IMR-90 (cell line): ENCODE measurements around the gene DACH1. TPM values are rescaled to one million over a fixed set of nuclear protein-coding genes. Genes with fewer than 3 reads are reported as not detected.

Experiments used
- ATAC-seq: fragments of 200-7000 bp; cut with Tn5 transposase; 2 replicates; pipeline ENCODE4 v1.9.1; 2020; ENCODE audit warnings: low read depth, mild to moderate bottlenecking, moderate library complexity
- BruUV-seq: library from RNA; stranded (reverse); fragments of 400-500 nt; replicated peaks from 2 replicates; lab custom pipeline; 2021; lab: Mats Ljungman, UMichigan
- CTCF ChIA-PET: fragments of 300-600 bp; formaldehyde crosslinking; extraction: SDS; loops from one replicate; lab custom pipeline; 2021; ENCODE audit warnings: antibody characterized with exemption; lab: Yijun Ruan, JAX
- POLR2A ChIA-PET: fragments of 300-600 bp; sonication (Branson Sonifier 250); formaldehyde crosslinking; loops from one replicate; lab custom pipeline; 2022; ENCODE audit warnings: antibody characterized with exemption; ENCODE audit not compliant: unreplicated experiment; lab: Charles Lee
- DNase-seq: peaks from one replicate; pipeline ENCODE4 v3.0.0; 2013
- H2AFZ ChIP-seq: replicated peaks from 2 replicates; pipeline ENCODE3; 2013; ENCODE audit warnings: low read length, mild to moderate bottlenecking; ENCODE audit not compliant: poor library complexity
- H2AK5ac ChIP-seq: 2 replicates; pipeline ENCODE4 v1.6.1; 2013; ENCODE audit warnings: low read depth, low read length, inconsistent platforms
- H2AK9ac ChIP-seq: replicated peaks from 2 replicates; pipeline ENCODE3; 2013; ENCODE audit warnings: mild to moderate bottlenecking, low read depth, low read length, moderate library complexity; ENCODE audit not compliant: poor library complexity
- H2BK120ac ChIP-seq: 2 replicates; pipeline ENCODE4 v1.6.1; 2013; ENCODE audit warnings: low read depth, low read length, inconsistent platforms
- H2BK15ac ChIP-seq: 3 replicates; pipeline ENCODE4 v1.6.1; 2013; ENCODE audit warnings: low read depth, low read length, inconsistent platforms
- H2BK20ac ChIP-seq: 2 replicates; pipeline ENCODE4 v1.6.1; 2013; ENCODE audit warnings: low read depth, mild to moderate bottlenecking, inconsistent platforms, low read length, moderate library complexity
- H2BK5ac ChIP-seq: 2 replicates; pipeline ENCODE4 v1.6.1; 2013; ENCODE audit warnings: mild to moderate bottlenecking, low read depth, low read length, inconsistent platforms; ENCODE audit not compliant: poor library complexity, severe bottlenecking
- H3K14ac ChIP-seq: replicated peaks from 2 replicates; pipeline ENCODE4 v1.6.1; 2013; ENCODE audit warnings: low read depth, low read length, inconsistent platforms
- H3K18ac ChIP-seq: 2 replicates; pipeline ENCODE4 v1.6.1; 2013; ENCODE audit warnings: low read depth, low read length, control low read depth
- H3K23ac ChIP-seq: 2 replicates; pipeline ENCODE4 v1.6.1; 2013; ENCODE audit warnings: low read depth, low read length, inconsistent platforms
- H3K27ac ChIP-seq: 2 replicates; pipeline ENCODE4 v1.5.1; 2013; ENCODE audit warnings: mild to moderate bottlenecking, control low read depth, low read length; ENCODE audit not compliant: insufficient read depth
- H3K27me3 ChIP-seq: 2 replicates; pipeline ENCODE4 v1.6.1; 2013; ENCODE audit warnings: low read length; ENCODE audit not compliant: control insufficient read depth, insufficient read depth
- H3K36me3 ChIP-seq: 2 replicates; pipeline ENCODE4 v1.6.1; 2013; ENCODE audit warnings: low read length, mixed read lengths; ENCODE audit not compliant: control insufficient read depth, insufficient read depth
- H3K4ac ChIP-seq: 2 replicates; pipeline ENCODE4 v1.6.1; 2013; ENCODE audit warnings: low read depth, low read length, inconsistent platforms
- H3K4me1 ChIP-seq: 2 replicates; pipeline ENCODE4 v1.6.1; 2013; ENCODE audit warnings: low read length, mixed read lengths; ENCODE audit not compliant: control insufficient read depth, insufficient read depth
- H3K4me2 ChIP-seq: 2 replicates; pipeline ENCODE4 v1.6.1; 2013; ENCODE audit warnings: low read depth, mild to moderate bottlenecking, control low read depth, low read length, moderate library complexity
- H3K4me3 ChIP-seq: 2 replicates; pipeline ENCODE4 v1.5.1; 2013; ENCODE audit warnings: low read depth, mild to moderate bottlenecking, control low read depth, low read length, moderate library complexity; ENCODE audit not compliant: insufficient read depth
- H3K56ac ChIP-seq: 2 replicates; pipeline ENCODE4 v1.6.1; 2013; ENCODE audit warnings: low read length, inconsistent platforms; ENCODE audit not compliant: insufficient read depth; ENCODE audit errors: extremely low read depth
- H3K79me1 ChIP-seq, 2 experiments: 2 replicates each; pipeline ENCODE4 v1.6.1; 2013; ENCODE audit warnings: low read length in 2 of 2, inconsistent platforms in 1 of 2, low read depth in 1 of 2
- H3K9ac ChIP-seq: 2 replicates; pipeline ENCODE4 v1.6.1; 2013; ENCODE audit warnings: low read depth, low read length, control low read depth
- H3K9me1 ChIP-seq: 2 replicates; pipeline ENCODE4 v1.6.1; 2013; ENCODE audit warnings: low read length, inconsistent platforms; ENCODE audit not compliant: insufficient read depth
- H3K9me3 ChIP-seq: 2 replicates; pipeline ENCODE4 v1.6.1; 2013; ENCODE audit warnings: low read length; ENCODE audit not compliant: control insufficient read depth, insufficient read depth
- H4K20me1 ChIP-seq: 2 replicates; pipeline ENCODE4 v1.6.1; 2013; ENCODE audit warnings: low read length, inconsistent platforms; ENCODE audit not compliant: insufficient read depth
- H4K5ac ChIP-seq: 2 replicates; pipeline ENCODE4 v1.6.1; 2013; ENCODE audit warnings: mild to moderate bottlenecking, low read depth, low read length, control low read depth
- H4K8ac ChIP-seq, 2 experiments: 2 replicates each; pipeline ENCODE4 v1.6.1; 2013; ENCODE audit warnings: low read depth in 2 of 2, low read length in 2 of 2, control low read depth in 1 of 2, inconsistent platforms in 1 of 2
- H4K91ac ChIP-seq: 2 replicates; pipeline ENCODE4 v1.6.1; 2013; ENCODE audit warnings: low read depth, low read length, inconsistent platforms; ENCODE audit not compliant: insufficient read depth
- BHLHE40 ChIP-seq: fragments of 150-350 bp; IDR thresholded peaks from 2 replicates; pipeline ENCODE4 v1.6.1; 2016; ENCODE audit warnings: mild to moderate bottlenecking, low read depth, low read length
- CEBPB ChIP-seq: IDR thresholded peaks from 2 replicates; pipeline ENCODE4 v1.6.1; 2012; ENCODE audit warnings: low read depth, low read length, improper control_type of control experiment
- CHD1 ChIP-seq: IDR thresholded peaks from 2 replicates; pipeline ENCODE4 v1.6.1; 2012; ENCODE audit warnings: low read depth, low read length, improper control_type of control experiment
- ELK1 ChIP-seq: fragments of 150-350 bp; IDR thresholded peaks from 2 replicates; pipeline ENCODE4 v1.6.1; 2016; ENCODE audit warnings: low read depth, mild to moderate bottlenecking, low read length, moderate library complexity, borderline replicate concordance
- FOS ChIP-seq: fragments of 150-350 bp; IDR thresholded peaks from 2 replicates; pipeline ENCODE4 v1.6.1; 2016; ENCODE audit warnings: low read depth, low read length
- MAFK ChIP-seq: IDR thresholded peaks from 2 replicates; pipeline ENCODE4 v1.6.1; 2012; ENCODE audit warnings: low read depth, low read length, improper control_type of control experiment
- MAZ ChIP-seq: IDR thresholded peaks from 2 replicates; pipeline ENCODE4 v1.6.1; 2012; ENCODE audit warnings: low read depth, mild to moderate bottlenecking, low read length, improper control_type of control experiment, moderate library complexity, borderline replicate concordance
- MXI1 ChIP-seq: IDR thresholded peaks from 2 replicates; pipeline ENCODE4 v1.6.1; 2012; ENCODE audit warnings: low read depth, mild to moderate bottlenecking, low read length, moderate library complexity, borderline replicate concordance
- NFE2L2 ChIP-seq: fragments of 150-350 bp; IDR thresholded peaks from 2 replicates; pipeline ENCODE4 v1.6.1; 2016; ENCODE audit warnings: low read depth, mild to moderate bottlenecking, low read length
- POLR2A ChIP-seq: IDR thresholded peaks from 2 replicates; pipeline ENCODE4 v1.6.1; 2012; ENCODE audit warnings: mild to moderate bottlenecking, low read depth, low read length
- RAD21 ChIP-seq: IDR thresholded peaks from 2 replicates; pipeline ENCODE4 v1.6.1; 2012; ENCODE audit warnings: low read length, improper control_type of control experiment
- RCOR1 ChIP-seq: IDR thresholded peaks from 2 replicates; pipeline ENCODE4 v1.6.1; 2012; ENCODE audit warnings: mild to moderate bottlenecking, low read length, improper control_type of control experiment; ENCODE audit not compliant: insufficient replicate concordance
- RFX5 ChIP-seq: IDR thresholded peaks from 2 replicates; pipeline ENCODE4 v1.8.0; 2012; ENCODE audit warnings: low read depth, mild to moderate bottlenecking, low read length, moderate library complexity
- SMC3 ChIP-seq: fragments of 150-350 bp; IDR thresholded peaks from 2 replicates; pipeline ENCODE4 v1.6.1; 2016; ENCODE audit warnings: low read depth, mild to moderate bottlenecking, antibody characterized with exemption, low read length, moderate library complexity
- dilution Hi-C: fragments of 300-500 bp; cut with HindIII; formaldehyde crosslinking; loops from one replicate; pipeline ENCODE4 v1.14.3; 2018; ENCODE audit warnings: low sequenced_read_pairs; ENCODE audit not compliant: unreplicated experiment
- in situ Hi-C: fragments of 300-500 bp; cut with MboI; formaldehyde crosslinking; loops from 3 replicates; pipeline ENCODE4 v1.14.3; 2019; ENCODE audit warnings: low sequenced_read_pairs, inconsistent platforms, mixed read lengths
- intact Hi-C: fragments of 100-400 bp; cut with micrococcal nuclease; formaldehyde crosslinking; loops from 2 replicates; pipeline ENCODE4 v1.10.0; 2022
- polyA plus RNA-seq, 3 experiments: library from polyadenylated mRNA; depleted of rRNA; stranded (reverse); fragments of >200 nt; gene quantifications; 2 replicates each; pipeline ENCODE4 v1.2.3, GENCODE V29; 2012; ENCODE audit warnings: low replicate concordance in 1 of 3
- total RNA-seq: library from RNA; depleted of rRNA; stranded (reverse); fragments of >200 nt; gene quantifications from 2 replicates; pipeline ENCODE4 v1.2.3, GENCODE V29; 2012
- TF ChIP-seq, protein P1 (sequence below): conservative IDR thresholded peaks from 2 replicates; pipeline ENCODE4 v1.5.1; 2012; ENCODE audit warnings: mild to moderate bottlenecking, low read depth, low read length, improper control_type of control experiment
- TF ChIP-seq, protein P2 (sequence below): fragments of 150-350 bp; IDR thresholded peaks from 2 replicates; pipeline ENCODE4 v1.6.1; 2017; ENCODE audit warnings: mild to moderate bottlenecking, antibody characterized with exemption, low read length, low read depth

The DACH1 gene
- total and polyA plus RNA-seq, 2 of the 4 experiments (the other 2 are of a cell fraction): not detected

- Histone ChIP-seq H2BK15ac (no peak overlapping the region), H2BK5ac (no peak overlapping the region), H3K9me3 (no peaks in the 10 kb centered on the region), H2AFZ (no peak overlapping the region), H2AK9ac (no peak overlapping the region), H3K18ac (no peak overlapping the region), H3K4me1 (peaks cover 2% of the 10 kb centered on the region; the same call in 1 of the 2 replicates), H4K20me1 (no peaks in the 10 kb centered on the region), H4K8ac (no peak overlapping the region), H4K91ac (no peak overlapping the region), H3K79me1 (no peaks in the 10 kb centered on the region), H3K36me3 (no peaks in the 10 kb centered on the region), H3K9ac (no peak overlapping the region), H2AK5ac (no peak overlapping the region), H3K9me1 (no peaks in the 10 kb centered on the region; the same call in 1 of the 2 replicates), H3K27me3 (no peaks in the 10 kb centered on the region), H3K56ac (no peak overlapping the region), H3K4me2 (no peak overlapping the region), H3K27ac (no peak overlapping the region), H3K4me3 (no peak overlapping the region), H3K23ac (no peak overlapping the region), H3K4ac (no peak overlapping the region), H2BK20ac (no peak overlapping the region), H4K5ac (no peak overlapping the region), H2BK120ac (no peak overlapping the region), H3K14ac (no peak overlapping the region)
- DNase-seq (no peak), ATAC-seq (no peak)
- intact Hi-C loops (no loop called here), dilution Hi-C loops (no loop called here), in situ Hi-C loops (no loop called here)
- BruUV-seq: no TSS peak
- POLR2A ChIA-PET: no interaction called here
- TF ChIP-seq CHD1 (no peak), POLR2A (no peak), RFX5 (no peak), MXI1 (no peak), NFE2L2 (no peak), MAFK (no peak), SMC3 (no peak), BHLHE40 (no peak), FOS (no peak), CEBPB (no peak), MAZ (no peak), ELK1 (no peak), RCOR1 (no peak), RAD21 (no peak)
- TF ChIP-seq, protein P1, sequence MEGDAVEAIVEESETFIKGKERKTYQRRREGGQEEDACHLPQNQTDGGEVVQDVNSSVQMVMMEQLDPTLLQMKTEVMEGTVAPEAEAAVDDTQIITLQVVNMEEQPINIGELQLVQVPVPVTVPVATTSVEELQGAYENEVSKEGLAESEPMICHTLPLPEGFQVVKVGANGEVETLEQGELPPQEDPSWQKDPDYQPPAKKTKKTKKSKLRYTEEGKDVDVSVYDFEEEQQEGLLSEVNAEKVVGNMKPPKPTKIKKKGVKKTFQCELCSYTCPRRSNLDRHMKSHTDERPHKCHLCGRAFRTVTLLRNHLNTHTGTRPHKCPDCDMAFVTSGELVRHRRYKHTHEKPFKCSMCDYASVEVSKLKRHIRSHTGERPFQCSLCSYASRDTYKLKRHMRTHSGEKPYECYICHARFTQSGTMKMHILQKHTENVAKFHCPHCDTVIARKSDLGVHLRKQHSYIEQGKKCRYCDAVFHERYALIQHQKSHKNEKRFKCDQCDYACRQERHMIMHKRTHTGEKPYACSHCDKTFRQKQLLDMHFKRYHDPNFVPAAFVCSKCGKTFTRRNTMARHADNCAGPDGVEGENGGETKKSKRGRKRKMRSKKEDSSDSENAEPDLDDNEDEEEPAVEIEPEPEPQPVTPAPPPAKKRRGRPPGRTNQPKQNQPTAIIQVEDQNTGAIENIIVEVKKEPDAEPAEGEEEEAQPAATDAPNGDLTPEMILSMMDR: no peak
- TF ChIP-seq, protein P2, sequence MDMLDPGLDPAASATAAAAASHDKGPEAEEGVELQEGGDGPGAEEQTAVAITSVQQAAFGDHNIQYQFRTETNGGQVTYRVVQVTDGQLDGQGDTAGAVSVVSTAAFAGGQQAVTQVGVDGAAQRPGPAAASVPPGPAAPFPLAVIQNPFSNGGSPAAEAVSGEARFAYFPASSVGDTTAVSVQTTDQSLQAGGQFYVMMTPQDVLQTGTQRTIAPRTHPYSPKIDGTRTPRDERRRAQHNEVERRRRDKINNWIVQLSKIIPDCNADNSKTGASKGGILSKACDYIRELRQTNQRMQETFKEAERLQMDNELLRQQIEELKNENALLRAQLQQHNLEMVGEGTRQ: no peak
- CTCF ChIA-PET: no interaction called here
These were observed 260.2 kb downstream of the DACH1 start for GRCh38 chr13:71606818-71607217.
